GM10266 (cell line): ENCODE results near the gene SH2B3.
"Not testable (repeated sequence)": the region's sequence is repeated elsewhere in the genome, so short reads cannot be mapped to it uniquely, and the experiment has no call there.

Experiments used
- DNase-seq: peaks from one replicate; pipeline ENCODE4 v3.0.0; 2012; ENCODE audit errors: extremely low spot score
- TF ChIP-seq, protein P1 (sequence below): IDR thresholded peaks from 2 replicates; pipeline ENCODE4 v1.5.1; 2012; ENCODE audit warnings: mild to moderate bottlenecking, low read depth; ENCODE audit not compliant: control insufficient read depth, insufficient read depth; ENCODE audit errors: missing control alignments

SH2B3 gene

DNA sequence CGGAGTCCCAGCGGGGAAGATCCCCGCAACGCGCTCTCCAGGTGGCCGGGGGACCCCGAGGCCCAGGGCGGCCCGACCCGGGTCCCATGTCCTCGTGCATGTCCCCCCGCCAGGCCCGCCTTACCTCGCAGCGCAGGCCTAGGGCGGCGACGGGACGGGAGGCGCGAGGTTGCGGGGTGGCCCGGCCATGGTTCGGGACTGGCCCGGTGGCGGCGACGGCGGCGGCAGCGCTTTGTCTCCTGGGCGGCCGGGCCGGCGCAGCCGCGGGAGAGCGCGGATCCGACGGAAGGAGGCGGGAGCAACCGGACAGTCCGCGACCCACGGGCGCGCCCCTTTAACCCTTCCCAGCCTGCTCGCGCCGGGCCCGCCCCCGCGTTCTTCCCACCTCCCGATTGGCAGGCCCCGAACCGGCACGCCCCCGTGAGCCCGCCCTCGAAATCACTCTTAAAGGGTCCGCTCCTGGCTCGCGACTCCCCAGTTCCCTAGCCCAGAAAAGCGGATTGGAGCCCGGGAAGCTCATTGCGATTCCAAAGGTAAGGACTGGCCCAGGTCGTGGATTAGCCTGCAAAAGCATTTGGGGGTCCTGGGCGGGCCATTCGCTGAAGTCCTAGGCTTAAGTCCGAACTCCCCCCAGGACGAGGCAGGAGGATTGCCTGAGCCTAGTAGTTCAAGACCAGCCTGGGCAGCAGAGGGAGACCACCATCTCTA is 36.8 kb upstream of the SH2B3 start, which contains the start of gene PHETA1:
Gene PHETA1 (minus strand): TSS at position 308 of the 708 bp plus-strand sequence. CDS start 5,668 bp downstream, outside the sequence.
- TF ChIP-seq, protein P1, sequence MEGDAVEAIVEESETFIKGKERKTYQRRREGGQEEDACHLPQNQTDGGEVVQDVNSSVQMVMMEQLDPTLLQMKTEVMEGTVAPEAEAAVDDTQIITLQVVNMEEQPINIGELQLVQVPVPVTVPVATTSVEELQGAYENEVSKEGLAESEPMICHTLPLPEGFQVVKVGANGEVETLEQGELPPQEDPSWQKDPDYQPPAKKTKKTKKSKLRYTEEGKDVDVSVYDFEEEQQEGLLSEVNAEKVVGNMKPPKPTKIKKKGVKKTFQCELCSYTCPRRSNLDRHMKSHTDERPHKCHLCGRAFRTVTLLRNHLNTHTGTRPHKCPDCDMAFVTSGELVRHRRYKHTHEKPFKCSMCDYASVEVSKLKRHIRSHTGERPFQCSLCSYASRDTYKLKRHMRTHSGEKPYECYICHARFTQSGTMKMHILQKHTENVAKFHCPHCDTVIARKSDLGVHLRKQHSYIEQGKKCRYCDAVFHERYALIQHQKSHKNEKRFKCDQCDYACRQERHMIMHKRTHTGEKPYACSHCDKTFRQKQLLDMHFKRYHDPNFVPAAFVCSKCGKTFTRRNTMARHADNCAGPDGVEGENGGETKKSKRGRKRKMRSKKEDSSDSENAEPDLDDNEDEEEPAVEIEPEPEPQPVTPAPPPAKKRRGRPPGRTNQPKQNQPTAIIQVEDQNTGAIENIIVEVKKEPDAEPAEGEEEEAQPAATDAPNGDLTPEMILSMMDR: no peak

DNA sequence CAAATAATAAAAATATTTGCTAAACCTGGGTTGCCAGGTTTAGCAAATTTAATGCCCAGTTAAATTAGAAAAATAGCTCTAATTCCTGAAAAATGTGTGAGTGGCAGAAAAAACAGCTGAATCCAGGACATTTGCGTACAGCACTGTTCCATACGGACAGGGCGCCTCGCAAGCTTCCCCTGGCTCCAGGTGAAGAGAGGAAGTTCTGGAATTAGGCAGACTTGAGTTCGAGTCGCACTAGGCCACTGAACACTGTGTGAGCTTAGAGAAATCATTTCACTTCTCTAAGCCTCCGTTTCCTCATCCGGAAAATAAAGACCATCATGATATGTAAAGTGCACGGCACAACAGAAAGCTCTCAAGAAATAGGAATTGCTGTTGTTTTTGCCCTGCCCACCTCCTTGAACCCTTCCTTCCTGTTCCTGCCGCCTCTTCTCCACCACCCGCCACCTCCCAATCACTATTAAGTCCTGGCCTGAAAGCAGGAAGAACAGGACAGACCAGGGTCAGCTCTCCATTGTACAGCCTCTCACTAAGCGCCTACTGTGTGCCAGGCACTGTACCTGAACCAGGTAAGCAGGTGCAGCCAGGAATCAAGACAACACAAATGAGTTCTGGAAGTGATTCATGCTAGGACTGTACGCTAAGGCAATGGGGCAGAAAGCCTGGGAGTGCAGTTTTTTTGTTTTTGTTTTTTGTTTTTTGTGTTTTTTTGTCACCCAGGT is 36.1 kb upstream of the SH2B3 start:
- TF ChIP-seq, protein P1: no peak
- DNase-seq: no peak

More for the DNA sequence above, 36.8 kb upstream of the SH2B3 start, which contains the start of gene PHETA1:
- DNase-seq: peak; percentile 95

DNA sequence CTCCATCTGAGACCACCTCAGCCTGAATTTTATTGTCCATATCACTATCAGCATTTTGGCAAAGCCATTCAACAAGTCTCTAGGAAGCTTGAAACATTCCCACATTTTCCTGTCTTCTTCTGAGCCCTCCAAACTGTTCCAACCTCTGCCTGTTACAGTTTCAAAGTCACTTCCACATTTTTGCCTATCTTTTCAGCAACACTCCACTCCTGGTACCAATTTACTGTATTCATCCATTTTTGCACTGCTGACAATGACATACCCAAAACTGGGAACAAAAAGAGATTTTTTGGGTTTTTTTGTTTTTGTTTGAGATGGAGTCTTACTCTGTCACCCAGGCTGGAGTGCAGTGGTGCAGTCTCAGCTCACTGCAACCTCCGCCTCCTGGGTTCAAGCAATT is 32.5 kb upstream of the SH2B3 start:
- not testable (repeated sequence) for DNase-seq

DNA sequence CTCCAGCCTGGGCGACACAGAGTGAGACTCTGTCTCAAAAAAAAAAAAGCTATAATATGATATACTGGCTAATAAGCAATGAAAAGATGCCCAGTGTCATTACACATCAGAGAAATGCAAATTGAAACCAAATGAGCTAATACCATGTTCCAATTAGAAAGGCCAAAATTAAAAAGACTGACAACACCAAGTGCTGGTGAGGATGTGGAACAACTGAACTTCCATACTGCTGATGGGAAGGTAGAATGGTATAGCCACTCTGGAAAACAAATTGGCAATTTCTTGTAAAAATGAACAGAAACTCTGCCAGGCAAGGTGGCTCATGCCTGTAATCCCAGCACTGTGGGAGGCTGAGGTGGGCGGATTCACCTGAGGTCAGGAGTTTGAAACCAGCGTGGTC is 28.3 kb upstream of the SH2B3 start:
- DNase-seq: no peak
- TF ChIP-seq, protein P1: no peak

DNA sequence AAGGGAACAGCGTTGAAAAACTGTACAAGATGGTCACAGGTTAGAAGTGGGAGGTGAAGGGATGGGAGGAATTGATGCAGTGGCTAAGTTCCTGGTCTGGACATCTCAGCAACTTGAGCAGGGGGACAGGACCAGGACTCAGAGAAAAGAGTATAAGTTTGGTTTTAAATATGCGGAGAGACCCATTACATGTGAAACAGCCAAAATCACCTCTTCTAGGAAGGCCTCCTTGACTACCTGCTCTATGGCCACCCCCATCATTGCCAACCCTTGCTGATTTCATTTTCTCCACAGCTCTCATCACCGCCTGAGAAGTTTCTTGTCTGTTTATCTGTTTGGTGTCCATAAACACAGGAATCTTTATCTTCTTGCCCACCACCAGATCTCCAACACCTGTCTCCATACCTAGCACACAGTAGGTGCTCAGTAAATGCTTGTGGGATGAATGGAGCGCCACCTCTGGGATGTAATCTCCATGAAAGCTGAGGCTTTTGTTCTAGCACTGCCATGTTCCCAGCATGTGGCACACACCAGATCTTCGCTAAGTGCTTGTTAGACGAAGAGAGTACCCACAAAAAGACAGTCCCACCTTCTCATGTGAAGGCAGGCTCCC is 25.7 kb upstream of the SH2B3 start:
- no peak for DNase-seq
- TF ChIP-seq, protein P1: no peak

DNA sequence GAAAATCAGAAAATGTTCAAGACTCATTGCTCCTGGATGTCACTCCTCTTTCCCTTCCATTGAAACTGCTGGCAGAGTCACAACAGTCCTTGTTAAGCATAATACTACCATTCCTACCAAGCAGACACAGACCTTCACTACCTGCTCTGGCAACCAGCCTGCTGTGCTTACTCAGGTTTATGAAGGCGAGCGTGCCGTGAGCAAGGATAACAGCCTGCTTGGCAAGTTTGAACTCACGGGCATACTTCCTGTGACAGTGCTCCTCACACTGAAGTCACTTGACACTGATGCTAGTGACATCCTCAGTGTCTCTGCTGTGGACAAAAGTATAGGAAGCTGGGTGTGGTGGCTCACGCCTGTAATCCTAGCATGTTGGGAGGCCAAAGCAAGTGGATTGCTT is 21.1 kb upstream of the SH2B3 start:
- TF ChIP-seq, protein P1: no peak
- no peak for DNase-seq

DNA sequence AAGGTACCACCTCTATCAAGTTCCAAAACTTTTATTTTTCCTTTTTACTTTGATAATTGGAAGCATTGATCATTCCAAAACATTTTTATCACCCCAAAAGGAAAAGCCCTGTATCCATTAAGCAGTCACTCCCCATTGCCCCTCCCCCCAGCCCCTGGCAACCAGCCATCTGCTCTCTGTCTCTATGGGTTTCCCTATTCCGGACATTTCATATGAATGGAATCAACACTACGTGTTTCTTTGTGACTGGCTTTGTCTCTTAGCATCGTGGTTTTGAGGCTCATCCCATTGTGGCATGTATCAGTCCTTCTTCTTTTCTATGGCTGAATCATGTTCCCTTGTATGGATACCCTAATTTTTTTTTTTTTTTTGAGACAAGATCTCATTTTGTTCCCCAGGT is 18.8 kb upstream of the SH2B3 start:
- no peak for DNase-seq
- TF ChIP-seq, protein P1: no peak
